PC-9 (cell line): ENCODE results near the gene FBXL13. TPM values are rescaled to one million over a fixed set of nuclear protein-coding genes. Genes with fewer than 3 reads are reported as not detected.

Experiments
- BruUV-seq: library from RNA; stranded (reverse); fragments of 400-500 nt; replicated peaks from 2 replicates; lab custom pipeline; 2021; lab: Mats Ljungman, UMichigan
- CTCF ChIA-PET: fragments of 300-600 bp; sonication (Branson Sonifier 250); formaldehyde crosslinking; loops from one replicate; lab custom pipeline; 2022; ENCODE audit warnings: antibody characterized with exemption; lab: Charles Lee
- POLR2A ChIA-PET: fragments of 300-600 bp; sonication (Branson Sonifier 250); formaldehyde crosslinking; loops from one replicate; lab custom pipeline; 2022; ENCODE audit warnings: antibody characterized with exemption; ENCODE audit not compliant: unreplicated experiment; lab: Charles Lee
- DNase-seq, 2 experiments: peaks; one replicate each; pipeline versions ENCODE4 v3.0.0 to v3.0.0-alpha.2; 2015 to 2022; ENCODE audit warnings: mixed read lengths in 1 of 2
- H2AFZ ChIP-seq: fragments of 200-600 bp; sonication (generic); 2 replicates; pipeline ENCODE4 v1.8.1; 2017; ENCODE audit warnings: antibody characterized with exemption
- H3F3A ChIP-seq: fragments of 200-600 bp; sonication (generic); 2 replicates; pipeline ENCODE4 v1.8.1; 2017; ENCODE audit warnings: antibody characterized with exemption, mild to moderate bottlenecking, low read depth; ENCODE audit not compliant: insufficient read depth
- H3K27ac ChIP-seq: fragments of 200-600 bp; sonication (generic); 2 replicates; pipeline ENCODE4 v1.6.1; 2016; ENCODE audit warnings: mixed run types
- H3K27me3 ChIP-seq: fragments of 200-600 bp; sonication (generic); 2 replicates; pipeline ENCODE4 v1.6.1; 2016; ENCODE audit warnings: low read depth, mixed run types; ENCODE audit not compliant: insufficient read depth
- H3K36me3 ChIP-seq: fragments of 200-600 bp; sonication (generic); 2 replicates; pipeline ENCODE4 v1.6.1; 2016; ENCODE audit warnings: low read depth, mixed run types
- H3K4me1 ChIP-seq: fragments of 200-600 bp; sonication (generic); replicated peaks from 2 replicates; pipeline ENCODE4 v1.6.1; 2016; ENCODE audit warnings: mixed run types; ENCODE audit not compliant: insufficient read depth
- H3K4me2 ChIP-seq: fragments of 200-600 bp; sonication (generic); 2 replicates; pipeline ENCODE4 v1.6.1; 2017; ENCODE audit warnings: mixed run types
- H3K4me3 ChIP-seq: fragments of 200-600 bp; sonication (generic); 2 replicates; pipeline ENCODE4 v1.6.1; 2016; ENCODE audit warnings: mixed run types
- H3K79me2 ChIP-seq: fragments of 200-600 bp; sonication (generic); 2 replicates; pipeline ENCODE4 v1.6.1; 2017; ENCODE audit warnings: low read depth, mixed run types
- H3K9me2 ChIP-seq: fragments of 200-600 bp; sonication (generic); 2 replicates; pipeline ENCODE4 v1.8.1; 2017; ENCODE audit warnings: mild to moderate bottlenecking; ENCODE audit not compliant: insufficient read depth
- H3K9me3 ChIP-seq: fragments of 200-600 bp; sonication (generic); 2 replicates; pipeline ENCODE4 v1.8.1; 2016; ENCODE audit warnings: low read depth; ENCODE audit not compliant: insufficient read depth
- H4K20me1 ChIP-seq: fragments of 200-600 bp; sonication (generic); 2 replicates; pipeline ENCODE4 v1.8.1; 2017; ENCODE audit not compliant: insufficient read depth
- EZH2 ChIP-seq: fragments of 200-600 bp; sonication (generic); IDR thresholded peaks from 2 replicates; pipeline ENCODE4 v1.8.0; 2017; ENCODE audit warnings: antibody characterized with exemption, low read depth
- intact Hi-C: fragments of 100-400 bp; cut with micrococcal nuclease; formaldehyde crosslinking; loops from one replicate; pipeline ENCODE4 v1.10.0; 2022; ENCODE audit not compliant: unreplicated experiment
- total RNA-seq: library from RNA; stranded (reverse); gene quantifications from 2 replicates; pipeline ENCODE4 v1.2.3, GENCODE V29; 2021
- TF ChIP-seq, protein P1 (sequence below): fragments of 200-600 bp; sonication (generic); conservative IDR thresholded peaks from 2 replicates; pipeline ENCODE4 v1.6.1; 2017; ENCODE audit warnings: mixed run types, antibody characterized with exemption, mild to moderate bottlenecking, moderate library complexity

The FBXL13 gene
- total RNA-seq, 1 experiment from 2014 or later, result 19.4 TPM

DNA sequence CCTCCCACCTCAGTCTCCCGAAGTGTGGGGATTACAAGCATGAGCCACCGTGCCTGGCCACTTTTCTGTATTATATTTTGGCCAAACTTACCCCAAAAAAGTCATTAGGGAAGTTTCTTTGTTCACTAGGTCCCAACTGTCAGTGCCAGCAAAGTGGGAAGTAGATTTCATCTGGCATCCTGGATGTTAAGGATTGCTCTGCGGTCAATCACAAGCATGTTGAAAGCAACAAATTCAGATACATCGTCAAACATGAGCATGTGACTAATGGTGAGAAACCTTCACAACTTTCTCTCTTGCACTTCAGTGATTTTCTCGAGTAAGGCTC is 176.1 kb downstream of the FBXL13 start:
- no peaks in the 10 kb centered on the region for H3K27me3 ChIP-seq
- H3K4me3 ChIP-seq, result no peak overlapping the region
- no peak overlapping the region for H3K27ac ChIP-seq
- H3K9me3 ChIP-seq, result no peaks in the 10 kb centered on the region
- no peak overlapping the region for H2AFZ ChIP-seq
- no peak for DNase-seq
- no TSS peak for BruUV-seq
- TF ChIP-seq EZH2, result no peak
- TF ChIP-seq, protein P1, sequence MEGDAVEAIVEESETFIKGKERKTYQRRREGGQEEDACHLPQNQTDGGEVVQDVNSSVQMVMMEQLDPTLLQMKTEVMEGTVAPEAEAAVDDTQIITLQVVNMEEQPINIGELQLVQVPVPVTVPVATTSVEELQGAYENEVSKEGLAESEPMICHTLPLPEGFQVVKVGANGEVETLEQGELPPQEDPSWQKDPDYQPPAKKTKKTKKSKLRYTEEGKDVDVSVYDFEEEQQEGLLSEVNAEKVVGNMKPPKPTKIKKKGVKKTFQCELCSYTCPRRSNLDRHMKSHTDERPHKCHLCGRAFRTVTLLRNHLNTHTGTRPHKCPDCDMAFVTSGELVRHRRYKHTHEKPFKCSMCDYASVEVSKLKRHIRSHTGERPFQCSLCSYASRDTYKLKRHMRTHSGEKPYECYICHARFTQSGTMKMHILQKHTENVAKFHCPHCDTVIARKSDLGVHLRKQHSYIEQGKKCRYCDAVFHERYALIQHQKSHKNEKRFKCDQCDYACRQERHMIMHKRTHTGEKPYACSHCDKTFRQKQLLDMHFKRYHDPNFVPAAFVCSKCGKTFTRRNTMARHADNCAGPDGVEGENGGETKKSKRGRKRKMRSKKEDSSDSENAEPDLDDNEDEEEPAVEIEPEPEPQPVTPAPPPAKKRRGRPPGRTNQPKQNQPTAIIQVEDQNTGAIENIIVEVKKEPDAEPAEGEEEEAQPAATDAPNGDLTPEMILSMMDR, result no peak
- H3K4me2 ChIP-seq, result no peak overlapping the region
- intact Hi-C loops, result no loop called here
- H3F3A ChIP-seq, result no peaks in the 10 kb centered on the region
- no peaks in the 10 kb centered on the region for H3K79me2 ChIP-seq
- H3K4me1 ChIP-seq, result no peaks in the 10 kb centered on the region
- H3K36me3 ChIP-seq, result no peaks in the 10 kb centered on the region
- POLR2A ChIA-PET, result no interaction called here
- H4K20me1 ChIP-seq, result no peaks in the 10 kb centered on the region
- H3K9me2 ChIP-seq, result no peaks in the 10 kb centered on the region
- CTCF ChIA-PET, result no interaction called here

DNA sequence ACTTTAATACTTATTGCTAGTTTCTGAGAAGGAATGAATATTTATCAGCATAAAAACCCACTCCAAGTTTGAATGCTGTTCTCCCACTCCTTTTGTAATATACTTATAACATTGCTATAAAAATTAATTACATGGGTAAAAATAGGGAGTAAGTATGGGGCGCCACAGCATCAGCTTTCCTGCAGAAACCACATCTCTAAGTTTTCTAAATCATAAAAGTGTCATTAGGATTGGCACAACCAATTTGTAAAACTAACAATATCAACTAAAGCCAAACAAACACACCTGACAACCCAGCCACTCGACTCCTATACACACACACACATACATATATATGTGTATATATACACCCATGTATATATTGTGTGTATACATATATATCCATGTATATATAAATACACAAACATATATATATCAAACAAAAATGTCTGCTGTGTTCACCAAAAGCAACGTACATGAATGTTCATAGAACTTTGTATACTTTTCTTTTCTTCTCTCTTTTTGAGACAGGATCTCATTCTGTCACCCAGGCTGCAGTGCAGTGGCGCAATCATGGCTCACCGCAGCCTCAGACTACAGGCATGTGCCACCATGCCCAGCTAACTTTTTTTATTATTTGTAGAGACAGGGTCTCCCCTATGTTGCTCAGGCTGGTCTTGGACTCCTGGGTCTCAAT is 176.6 kb downstream of the FBXL13 start:
- Histone ChIP-seq H3F3A (no peaks in the 10 kb centered on the region), H3K27me3 (no peaks in the 10 kb centered on the region), H3K79me2 (no peaks in the 10 kb centered on the region), H3K4me2 (no peak overlapping the region), H3K36me3 (no peaks in the 10 kb centered on the region), H2AFZ (no peak overlapping the region), H3K9me3 (no peaks in the 10 kb centered on the region), H4K20me1 (no peaks in the 10 kb centered on the region), H3K4me3 (no peak overlapping the region), H3K27ac (no peak overlapping the region), H3K9me2 (no peaks in the 10 kb centered on the region), H3K4me1 (no peaks in the 10 kb centered on the region)
- TF ChIP-seq, protein P1, result no peak
- no peak for TF ChIP-seq EZH2
- ChIA-PET CTCF (no interaction called here), POLR2A (no interaction called here)
- intact Hi-C loops, result no loop called here
- BruUV-seq, result no TSS peak
- no peak for DNase-seq

DNA sequence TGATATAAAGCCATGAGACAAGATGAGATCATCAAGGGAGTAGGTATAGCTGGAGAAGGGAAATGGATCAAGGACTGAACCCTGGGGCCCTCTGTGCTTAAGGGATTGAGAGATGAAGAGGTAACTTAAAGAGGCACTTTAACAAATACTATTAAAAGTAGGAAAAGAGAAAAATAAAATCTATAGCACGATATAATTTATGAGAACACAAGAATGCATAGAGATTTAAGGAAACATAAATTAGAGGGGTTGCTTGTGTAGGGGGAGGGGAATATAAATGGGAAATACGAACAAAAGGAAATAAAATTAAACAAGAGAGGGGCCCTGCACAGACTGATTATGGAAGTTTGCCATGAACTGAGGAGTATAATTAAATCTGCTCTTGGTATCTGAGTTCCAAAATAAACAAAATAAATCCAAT is 177.4 kb downstream of the FBXL13 start:
- H3K4me2 ChIP-seq, result no peak overlapping the region
- H2AFZ ChIP-seq, result no peak overlapping the region
- H3K27me3 ChIP-seq, result no peaks in the 10 kb centered on the region
- H3K9me3 ChIP-seq, result no peaks in the 10 kb centered on the region
- H3K79me2 ChIP-seq, result no peaks in the 10 kb centered on the region
- H3K4me3 ChIP-seq, result no peak overlapping the region
- no peaks in the 10 kb centered on the region for H3K36me3 ChIP-seq
- intact Hi-C loops, result no loop called here
- CTCF ChIA-PET, result no interaction called here
- no peak overlapping the region for H3K27ac ChIP-seq
- H4K20me1 ChIP-seq, result no peaks in the 10 kb centered on the region
- H3F3A ChIP-seq, result no peaks in the 10 kb centered on the region
- no TSS peak for BruUV-seq
- no peaks in the 10 kb centered on the region for H3K9me2 ChIP-seq
- peaks cover 7% of the 10 kb centered on the region for H3K4me1 ChIP-seq
- DNase-seq, result no peak
- POLR2A ChIA-PET, result interaction anchor here (0.8 kb wide), 1 partner anchor 88 kb away, joined by 4 read pairs; no protein-coding TSS in a partner anchor
- no peak for TF ChIP-seq EZH2
- TF ChIP-seq, protein P1, result no peak
